Endothelial cell of umbilical vein (primary cell): Measurements from ENCODE around the gene TENT4A. TPM values are rescaled to one million over a fixed set of nuclear protein-coding genes. Genes with fewer than 3 reads are reported as not detected.

Experiments used
- BruUV-seq: library from RNA; stranded (reverse); fragments of 400-500 nt; replicated peaks from 2 replicates; lab custom pipeline; 2021; lab: Mats Ljungman, UMichigan
- CTCF ChIA-PET: fragments of 300-600, 350-600 bp; sonication (Branson Sonifier 250); formaldehyde crosslinking; loops from one replicate; lab custom pipeline; 2021; ENCODE audit warnings: antibody characterized with exemption, inconsistent platforms; lab: Charles Lee
- POLR2A ChIA-PET: fragments of 300-600, 350-600 bp; sonication (Branson Sonifier 250); formaldehyde crosslinking; loops from one replicate; lab custom pipeline; 2021; ENCODE audit warnings: antibody characterized with exemption, inconsistent platforms; lab: Charles Lee
- DNase-seq: peaks from one replicate; pipeline ENCODE4 v3.0.0-alpha.2; 2011; ENCODE audit warnings: low read depth, low spot score
- FAIRE-seq: peaks from 2 replicates; lab custom pipeline; 2011; peaks lifted over from hg19 to GRCh38; lab: Jason Lieb, UNC
- H2AFZ ChIP-seq: 2 replicates; pipeline ENCODE4 v1.6.0; 2012; ENCODE audit warnings: low read depth, low read length, control low read depth, inconsistent platforms
- H3K27ac ChIP-seq: 2 replicates; pipeline ENCODE4 v1.5.1; 2011; ENCODE audit warnings: low read depth, mild to moderate bottlenecking, control low read depth, low read length, moderate library complexity; ENCODE audit not compliant: insufficient read depth
- H3K27me3 ChIP-seq, 2 experiments: 2 replicates each; pipeline versions ENCODE4 v1.6.0 to v1.6.1; 2011; ENCODE audit warnings: low read length in 2 of 2, mixed read lengths in 1 of 2; ENCODE audit not compliant: control insufficient read depth in 2 of 2, insufficient read depth in 2 of 2
- H3K36me3 ChIP-seq, 2 experiments: 2 replicates in 1 of 2; 3 replicates in 1 of 2; pipeline ENCODE4 v1.5.1; 2011; ENCODE audit warnings: low read length in 2 of 2, mild to moderate bottlenecking in 1 of 2, moderate library complexity in 1 of 2; ENCODE audit not compliant: control insufficient read depth in 2 of 2, insufficient read depth in 2 of 2; ENCODE audit errors: extremely low read depth in 1 of 2
- H3K4me1 ChIP-seq: 3 replicates; pipeline ENCODE4 v1.5.1; 2011; ENCODE audit warnings: mild to moderate bottlenecking, low read length; ENCODE audit not compliant: control insufficient read depth, insufficient read depth; ENCODE audit errors: extremely low read depth
- H3K4me2 ChIP-seq: 2 replicates; pipeline ENCODE4 v1.6.1; 2011; ENCODE audit warnings: low read length, control low read depth, mixed read lengths; ENCODE audit not compliant: insufficient read depth
- H3K4me3 ChIP-seq, 3 experiments: fragments of 200-600 bp in 1 of 3; sonication (generic), shearing (Covaris generic) in 1 of 3; replicated peaks in 1 of 3; 2 replicates each; pipeline ENCODE4 v1.5.1; 2011 to 2016; ENCODE audit warnings: control low read depth in 3 of 3, low read length in 3 of 3, mild to moderate bottlenecking in 2 of 3, inconsistent platforms in 1 of 3, low read depth in 1 of 3, moderate library complexity in 1 of 3; ENCODE audit not compliant: insufficient read depth in 1 of 3
- H3K79me2 ChIP-seq: 2 replicates; pipeline ENCODE4 v1.6.0; 2012; ENCODE audit warnings: low read length, inconsistent platforms; ENCODE audit not compliant: control insufficient read depth, insufficient read depth
- H3K9ac ChIP-seq: replicated peaks from 2 replicates; pipeline ENCODE3; 2011; ENCODE audit warnings: low read length, control low read depth; ENCODE audit not compliant: insufficient read depth; ENCODE audit errors: extremely low read depth
- H3K9me1 ChIP-seq: replicated peaks from 3 replicates; pipeline ENCODE4 v1.6.0; 2011; ENCODE audit warnings: mild to moderate bottlenecking, low read length; ENCODE audit not compliant: control insufficient read depth, insufficient read depth; ENCODE audit errors: extremely low read depth
- H3K9me3 ChIP-seq: replicated peaks from 2 replicates; pipeline ENCODE4 v1.5.1; 2012; ENCODE audit warnings: low read length, inconsistent platforms; ENCODE audit not compliant: control insufficient read depth, insufficient read depth
- H4K20me1 ChIP-seq: replicated peaks from 2 replicates; pipeline ENCODE3; 2011; ENCODE audit warnings: mild to moderate bottlenecking, low read length; ENCODE audit not compliant: control insufficient read depth, insufficient read depth; ENCODE audit errors: extremely low read depth
- EZH2 ChIP-seq: IDR thresholded peaks from 2 replicates; pipeline ENCODE4 v1.6.1; 2012; ENCODE audit warnings: borderline replicate concordance, low read depth, mild to moderate bottlenecking, moderate library complexity, low read length, inconsistent platforms; ENCODE audit not compliant: severe bottlenecking
- FOS ChIP-seq: IDR thresholded peaks from 2 replicates; pipeline ENCODE4 v1.6.1; 2011; ENCODE audit warnings: mild to moderate bottlenecking, low read length, moderate library complexity, borderline replicate concordance; ENCODE audit not compliant: insufficient read depth
- POLR2AphosphoS5 ChIP-seq: IDR thresholded peaks from 2 replicates; pipeline ENCODE4 v1.6.1; 2012; ENCODE audit warnings: low read depth, mild to moderate bottlenecking, control low read depth, low read length, moderate library complexity; ENCODE audit not compliant: insufficient read depth
- dilution Hi-C: fragments of 300-500 bp; cut with MboI; formaldehyde crosslinking; loops from one replicate; pipeline ENCODE4 v1.15.0; 2019; ENCODE audit warnings: low sequenced_read_pairs; ENCODE audit not compliant: extremely low pct_ligation_motif_present
- intact Hi-C: fragments of 100-400 bp; cut with micrococcal nuclease; formaldehyde crosslinking; loops from one replicate; pipeline ENCODE4 v1.10.0; 2022
- polyA plus RNA-seq, 4 experiments: library from polyadenylated mRNA; depleted of rRNA in 3 of 4; stranded (reverse) in 3 of 4; unstranded in 1 of 4; fragments of >200 nt; gene quantifications; 2 replicates each; pipeline versions ENCODE4 v1.2.1 to v1.2.3, GENCODE V29; 2011 to 2012; ENCODE audit warnings: missing spikeins in 1 of 4
- total RNA-seq: library from RNA; stranded (reverse); gene quantifications from 2 replicates; pipeline ENCODE4 v1.2.3, GENCODE V29; 2021

Gene TENT4A
- total and polyA plus RNA-seq, 2 donors (not counting 3 experiments of a cell fraction or from before 2014, with no cell fraction given) = 10.2 to 35.4 TPM

- Histone ChIP-seq H3K9me3 (no peaks in the 10 kb centered on the region), H3K27me3 (no peaks in the 10 kb centered on the region), H3K4me3 (no peak overlapping the region), H3K4me2 (no peak overlapping the region), H3K27ac (no peak overlapping the region), H3K9me1 (no peaks in the 10 kb centered on the region), H2AFZ (no peak overlapping the region), H3K4me1 (no peaks in the 10 kb centered on the region), H3K9ac (no peak overlapping the region), H4K20me1 (no peaks in the 10 kb centered on the region), H3K36me3 (no peaks in the 10 kb centered on the region), H3K79me2 (no peaks in the 10 kb centered on the region)
- TF ChIP-seq EZH2 (no peak), POLR2AphosphoS5 (no peak), FOS (peak; percentile 17)
- no peak for FAIRE-seq
- no TSS peak for BruUV-seq
- ChIA-PET CTCF (interaction anchor here (0.9 kb wide), 1 partner anchor 36 kb away, joined by 3 read pairs; the partner anchor contains the start of gene TENT4A), POLR2A (no interaction called here)
- no peak for DNase-seq
- intact Hi-C loops (no loop called here), dilution Hi-C loops (no loop called here)
Observed at GRCh38 chr5:6676702-6677101, 36.5 kb upstream of the TENT4A start.

GRCh38 chr5:6678385-6678784 lies 34.8 kb upstream of the TENT4A start:
- Histone ChIP-seq H3K4me1 (no peaks in the 10 kb centered on the region), H3K9ac (no peak overlapping the region), H3K9me1 (no peaks in the 10 kb centered on the region), H4K20me1 (no peaks in the 10 kb centered on the region), H3K79me2 (no peaks in the 10 kb centered on the region), H3K27me3 (no peaks in the 10 kb centered on the region), H3K27ac (no peak overlapping the region), H3K4me2 (no peak overlapping the region), H3K9me3 (no peaks in the 10 kb centered on the region), H3K36me3 (no peaks in the 10 kb centered on the region), H2AFZ (no peak overlapping the region), H3K4me3 (no peak overlapping the region)
- no peak for TF ChIP-seq FOS
- no peak for DNase-seq
- BruUV-seq = no TSS peak
- ChIA-PET CTCF (no interaction called here), POLR2A (no interaction called here)
- dilution Hi-C loops (no loop called here), intact Hi-C loops (no loop called here)
- FAIRE-seq = no peak
